ENCODE data around the gene GAK.
"Not testable (repeated sequence)": the region's sequence is repeated elsewhere in the genome, so short reads cannot be mapped to it uniquely, and the experiment has no call there.

Gene GAK

DNA sequence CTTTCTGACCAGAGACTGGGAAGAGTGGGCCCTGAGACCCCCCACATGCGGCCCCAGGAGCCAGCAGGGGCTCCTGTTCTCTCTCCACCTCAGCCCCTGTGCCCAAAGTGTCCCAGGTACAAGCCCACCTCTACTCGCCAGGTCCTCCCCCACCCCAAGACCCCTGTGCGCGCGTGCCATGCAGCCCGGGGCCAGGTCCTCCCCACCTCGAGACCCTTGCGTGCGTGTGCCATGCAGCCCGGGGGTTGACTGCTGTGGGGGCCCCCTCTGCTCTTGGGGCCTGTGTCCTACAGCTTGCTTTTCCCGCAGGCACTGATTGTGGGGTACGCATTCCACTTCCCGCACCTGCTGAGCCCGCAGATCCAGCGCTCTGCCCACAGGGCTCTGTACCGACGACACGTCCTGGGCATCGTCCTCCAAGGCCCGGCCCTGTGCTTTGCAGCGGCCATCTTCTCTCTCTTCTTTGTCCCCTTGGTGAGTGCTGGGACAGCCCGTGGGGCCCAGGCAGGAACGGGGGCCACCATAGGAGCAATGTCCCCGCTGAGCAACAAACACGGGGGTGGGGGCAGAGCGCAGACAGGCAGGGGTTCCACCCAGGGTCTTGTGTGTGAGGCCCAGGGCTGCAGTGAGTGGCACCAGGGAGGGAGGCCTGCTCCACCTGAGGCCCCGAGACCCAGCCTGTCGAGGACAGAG is 20.9 kb upstream of the GAK start:
- no peak for DNase-seq (ENCODE audit: low read depth)

DNA sequence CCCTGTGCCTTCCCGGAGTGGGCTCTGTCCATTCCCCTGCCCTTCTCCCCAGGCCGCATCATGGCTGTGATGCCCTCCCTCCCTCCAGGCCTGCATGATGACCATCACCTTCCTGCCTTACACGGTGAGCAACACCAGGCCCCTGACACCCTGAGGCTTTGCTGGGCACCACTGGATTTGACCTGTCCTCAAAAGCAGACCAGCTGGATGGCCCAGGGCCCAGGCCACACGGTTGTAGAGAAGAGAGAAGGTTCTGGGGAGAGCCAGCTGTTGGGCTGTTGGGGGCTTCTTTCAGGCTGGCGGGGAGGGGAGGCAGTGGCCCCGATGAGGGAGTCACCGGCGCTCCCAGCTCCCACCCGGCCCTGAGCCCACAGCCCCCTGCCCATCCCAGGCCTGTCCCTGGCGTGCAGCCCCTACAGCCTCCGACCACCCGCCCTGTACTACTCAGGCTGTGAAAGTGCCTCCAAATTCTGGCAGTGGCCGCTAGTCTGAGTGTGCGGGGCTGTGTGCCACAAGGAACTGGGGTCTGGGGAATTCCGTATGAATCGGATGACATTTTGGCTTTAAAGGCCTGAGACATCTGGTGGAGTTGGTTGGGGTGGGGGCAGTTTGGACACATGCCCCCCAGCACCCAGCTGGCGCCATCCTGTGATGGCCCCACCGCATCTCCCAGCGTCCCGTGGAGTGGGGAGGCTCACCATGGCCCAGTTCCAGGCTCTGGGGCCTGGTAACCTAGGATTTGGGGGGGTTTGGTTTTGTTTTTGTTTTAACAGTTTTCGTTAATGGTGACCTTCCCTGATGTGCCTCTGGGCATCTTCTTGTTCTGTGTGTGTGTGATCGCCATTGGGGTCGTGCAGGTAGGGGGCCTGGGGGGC is 19.7 kb upstream of the GAK start:
- DNase-seq (ENCODE audit: low read depth) = no peak

DNA sequence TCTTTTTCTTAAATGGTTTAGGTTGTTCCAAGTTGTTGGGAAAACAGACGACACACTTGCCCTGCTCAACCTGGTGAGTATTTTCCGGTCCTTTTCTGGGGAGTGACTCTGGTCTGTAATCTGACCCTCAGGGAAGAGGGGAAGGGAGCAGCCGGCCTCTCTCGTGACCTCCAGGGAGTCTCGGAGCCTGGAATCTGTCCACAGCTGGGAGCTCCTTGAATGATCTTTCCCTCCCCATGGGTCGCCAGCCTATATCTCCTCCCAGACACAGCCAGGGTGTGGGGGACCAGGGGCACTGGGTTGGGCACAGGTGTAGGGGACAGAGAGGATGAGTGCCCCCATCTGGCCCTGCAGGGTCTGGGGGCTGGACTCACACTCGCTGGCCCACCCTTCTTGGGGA is 19.1 kb upstream of the GAK start:
- no peak for DNase-seq (ENCODE audit: low read depth)

DNA sequence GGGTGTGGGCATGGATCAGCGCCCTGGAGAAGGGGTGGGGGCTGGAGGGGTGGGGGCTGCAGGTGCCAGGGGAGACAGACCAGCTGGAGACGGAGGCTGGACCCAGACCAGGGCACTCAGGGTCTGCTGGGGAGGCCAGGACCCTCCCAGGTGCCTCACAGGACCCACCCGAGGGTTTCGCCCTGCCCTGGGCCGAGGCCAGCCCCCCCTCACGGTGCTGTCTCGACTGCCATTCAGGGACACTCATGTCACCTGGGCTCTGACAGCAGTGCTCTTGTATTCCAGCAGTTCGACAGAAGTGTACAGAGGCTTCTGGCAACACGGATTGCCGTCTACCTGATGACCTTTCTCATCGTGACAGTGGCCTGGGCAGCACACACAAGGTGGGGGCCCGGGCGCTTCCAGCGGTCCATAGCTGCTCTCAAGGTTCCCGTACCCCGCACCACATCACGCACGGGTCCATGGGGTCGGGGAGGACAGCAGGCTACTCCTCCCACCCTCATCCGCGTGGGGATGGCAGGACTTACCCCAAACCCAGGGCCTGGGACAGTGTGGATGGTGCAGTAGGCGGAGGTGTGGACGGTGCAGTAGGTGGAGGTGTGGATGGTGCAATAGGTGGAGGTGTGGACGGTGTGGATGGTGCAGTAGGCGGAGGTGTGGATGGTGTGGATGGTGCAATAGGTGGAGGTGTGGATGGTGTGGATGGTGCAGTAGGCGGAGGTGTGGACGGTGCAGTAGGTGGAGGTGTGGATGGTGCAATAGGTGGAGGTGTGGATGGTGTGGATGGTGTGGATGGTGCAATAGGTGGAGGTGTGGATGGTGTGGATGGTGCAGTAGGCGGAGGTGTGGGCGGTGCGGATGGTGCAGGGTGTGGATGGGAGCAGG is 18.3 kb upstream of the GAK start:
- no peak for DNase-seq (ENCODE audit: low read depth)

DNA sequence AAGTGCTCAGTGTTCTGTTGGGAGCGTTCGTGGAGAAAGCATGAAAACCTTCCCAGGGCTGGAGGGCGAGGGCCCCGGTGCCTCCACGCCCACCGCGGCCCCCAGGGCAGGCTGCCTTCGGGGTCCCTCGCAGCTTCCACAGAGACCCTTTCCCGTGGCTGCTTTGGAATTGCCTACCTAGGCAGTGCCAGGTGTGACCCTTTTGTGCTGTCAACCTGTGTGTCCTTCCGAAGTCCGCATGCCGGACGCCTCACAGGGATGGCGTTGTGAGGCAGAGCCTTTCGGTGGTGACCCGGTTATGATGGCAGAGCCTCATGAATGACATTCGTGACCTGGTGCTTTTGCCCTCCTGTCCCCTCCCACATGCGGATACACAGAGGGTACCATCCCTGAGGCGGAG is 17.5 kb upstream of the GAK start:
- no peak for DNase-seq (ENCODE audit: low read depth)

DNA sequence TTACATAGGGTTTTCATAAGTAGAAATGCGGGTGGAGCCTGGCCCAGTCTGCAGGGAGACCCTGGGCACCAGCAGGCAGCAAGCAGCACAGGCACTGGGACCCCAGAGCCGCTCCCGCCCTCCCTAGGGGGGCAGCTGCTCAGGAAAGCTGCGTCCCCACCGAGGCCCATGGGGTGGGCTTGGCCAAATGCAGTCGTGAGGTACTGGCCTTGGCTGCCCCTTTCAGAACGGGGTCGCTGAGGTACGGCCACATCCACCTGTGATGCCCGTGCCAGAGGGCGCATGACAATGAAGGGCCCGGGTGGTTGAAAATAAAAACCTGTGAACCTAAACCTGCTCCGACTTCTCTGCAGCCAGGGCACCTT is 16.8 kb upstream of the GAK start:
- DNase-seq (ENCODE audit: low read depth) = no peak

DNA sequence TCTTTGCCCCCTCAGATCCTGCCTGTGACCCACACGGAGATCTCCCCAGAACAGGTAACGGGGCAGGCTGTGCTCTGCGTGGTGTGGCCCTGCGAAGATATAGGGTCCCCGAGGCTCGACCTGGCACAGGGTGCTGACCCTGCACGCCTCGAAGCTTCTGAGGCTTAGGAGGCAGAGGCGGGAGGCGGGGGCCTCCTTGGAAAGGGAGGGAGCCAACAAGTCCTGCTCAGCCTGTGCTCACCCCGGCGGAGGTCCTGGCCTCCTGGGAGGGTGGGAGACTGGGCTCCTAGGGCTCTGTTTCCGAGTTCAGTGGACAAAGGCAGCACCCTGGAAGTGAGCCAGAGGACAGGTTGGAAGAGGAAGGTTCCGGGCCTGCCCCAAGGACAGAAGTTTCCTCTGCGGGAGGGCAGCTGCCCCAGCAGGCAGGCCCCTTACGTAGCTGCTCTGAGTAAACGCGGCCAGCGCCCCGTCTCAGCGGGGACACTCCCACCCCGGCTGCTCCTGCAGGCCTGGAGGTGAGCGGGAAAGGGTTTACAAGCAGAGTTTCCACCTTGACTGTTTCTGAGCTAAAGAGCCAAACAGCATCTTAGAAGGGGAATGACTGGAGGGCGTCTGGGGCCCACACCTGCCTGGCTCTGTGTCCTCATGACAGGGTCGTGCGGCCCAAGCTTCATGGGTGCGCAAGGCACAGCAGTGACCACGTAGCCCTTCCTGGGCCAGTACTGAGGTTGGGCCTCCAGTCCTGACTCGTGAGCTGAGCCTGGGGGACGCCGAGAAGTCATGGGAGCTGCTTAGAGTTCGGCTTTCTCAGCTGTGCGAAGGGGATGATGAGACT is 16.2 kb upstream of the GAK start:
- no peak for DNase-seq (ENCODE audit: low read depth)

DNA sequence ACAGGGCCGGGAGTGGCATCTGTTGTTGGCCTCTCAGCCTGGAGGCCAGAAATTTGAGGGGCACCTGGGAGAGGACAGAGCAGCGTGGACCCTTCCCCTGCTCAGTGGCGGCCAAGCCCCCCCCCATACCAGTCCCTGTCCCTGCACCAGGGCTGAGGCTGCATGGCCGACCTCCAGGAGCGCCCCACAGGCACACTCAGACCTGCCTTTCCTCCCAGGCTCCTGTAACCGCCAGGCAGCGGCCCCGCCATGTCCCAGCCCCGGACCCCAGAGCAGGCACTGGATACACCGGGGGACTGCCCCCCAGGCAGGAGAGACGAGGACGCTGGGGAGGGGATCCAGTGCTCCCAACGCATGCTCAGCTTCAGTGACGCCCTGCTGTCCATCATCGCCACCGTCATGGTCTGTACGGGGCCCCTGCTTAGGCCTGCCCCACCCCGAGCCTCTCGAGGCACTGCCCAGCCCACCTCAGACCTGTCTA is 15.4 kb upstream of the GAK start:
- DNase-seq (ENCODE audit: low read depth) = no peak

DNA sequence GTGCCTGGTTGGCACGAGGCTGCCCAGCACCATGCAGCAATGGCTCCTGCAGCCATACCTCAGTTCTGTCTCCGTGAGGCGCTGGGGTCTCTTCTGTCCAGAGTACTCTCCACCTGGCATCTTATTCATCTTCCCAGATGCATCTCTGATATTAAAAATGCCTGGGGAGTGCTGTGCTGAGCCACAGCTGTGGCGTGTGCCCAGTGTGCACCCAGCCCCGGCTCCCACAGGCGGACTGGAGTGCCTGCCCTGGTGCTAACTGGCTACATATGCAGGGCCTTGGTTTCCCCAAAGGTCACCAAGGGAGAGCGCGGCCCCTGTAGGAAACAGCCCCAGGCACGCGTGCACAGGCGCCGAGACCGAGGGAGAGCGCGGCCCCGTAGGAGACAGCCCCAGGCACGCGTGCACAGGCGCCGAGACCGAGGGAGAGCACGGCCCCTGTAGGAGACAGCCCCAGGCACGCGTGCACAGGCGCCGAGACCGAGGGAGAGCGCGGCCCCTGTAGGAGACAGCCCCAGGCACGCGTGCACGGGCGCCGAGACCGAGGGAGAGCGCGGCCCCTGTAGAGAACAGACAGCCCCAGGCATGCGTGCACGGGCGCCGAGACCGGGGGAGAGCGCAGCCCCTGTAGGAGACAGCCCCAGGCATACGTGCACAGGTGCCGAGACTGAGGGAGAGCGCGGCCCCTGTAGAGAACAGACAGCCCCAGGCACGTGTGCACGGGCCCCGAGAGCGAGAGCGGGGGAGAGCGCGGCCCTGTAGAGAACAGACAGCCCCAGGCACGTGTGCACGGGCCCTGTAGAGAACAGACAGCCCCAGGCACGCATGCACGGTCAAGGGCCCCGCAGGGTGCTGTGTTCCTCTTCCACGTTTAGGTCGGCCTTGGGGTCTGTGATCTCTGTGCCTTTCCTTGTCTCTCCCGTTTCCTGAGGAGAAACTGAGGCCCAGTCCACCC is 14.7 kb upstream of the GAK start:
- DNase-seq (ENCODE audit: low read depth) = no peak

DNA sequence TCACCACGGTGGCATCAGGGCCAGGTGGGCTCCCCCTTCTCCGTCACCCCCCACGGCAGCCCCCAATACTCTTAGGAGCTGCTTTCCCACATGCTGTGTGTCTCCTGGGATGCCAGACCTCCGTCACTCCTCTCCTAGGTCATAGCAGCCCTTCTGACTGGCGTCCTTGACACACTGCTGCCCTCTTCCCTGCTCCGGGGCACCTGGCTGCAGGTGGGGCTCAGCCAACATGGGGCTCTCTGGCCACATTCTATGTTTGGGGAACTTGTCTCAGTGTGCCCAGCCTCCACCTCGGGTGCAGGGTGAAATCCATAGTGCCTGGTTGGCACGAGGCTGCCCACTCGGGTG is 14.0 kb upstream of the GAK start:
- DNase-seq (ENCODE audit: low read depth) = no peak

DNA sequence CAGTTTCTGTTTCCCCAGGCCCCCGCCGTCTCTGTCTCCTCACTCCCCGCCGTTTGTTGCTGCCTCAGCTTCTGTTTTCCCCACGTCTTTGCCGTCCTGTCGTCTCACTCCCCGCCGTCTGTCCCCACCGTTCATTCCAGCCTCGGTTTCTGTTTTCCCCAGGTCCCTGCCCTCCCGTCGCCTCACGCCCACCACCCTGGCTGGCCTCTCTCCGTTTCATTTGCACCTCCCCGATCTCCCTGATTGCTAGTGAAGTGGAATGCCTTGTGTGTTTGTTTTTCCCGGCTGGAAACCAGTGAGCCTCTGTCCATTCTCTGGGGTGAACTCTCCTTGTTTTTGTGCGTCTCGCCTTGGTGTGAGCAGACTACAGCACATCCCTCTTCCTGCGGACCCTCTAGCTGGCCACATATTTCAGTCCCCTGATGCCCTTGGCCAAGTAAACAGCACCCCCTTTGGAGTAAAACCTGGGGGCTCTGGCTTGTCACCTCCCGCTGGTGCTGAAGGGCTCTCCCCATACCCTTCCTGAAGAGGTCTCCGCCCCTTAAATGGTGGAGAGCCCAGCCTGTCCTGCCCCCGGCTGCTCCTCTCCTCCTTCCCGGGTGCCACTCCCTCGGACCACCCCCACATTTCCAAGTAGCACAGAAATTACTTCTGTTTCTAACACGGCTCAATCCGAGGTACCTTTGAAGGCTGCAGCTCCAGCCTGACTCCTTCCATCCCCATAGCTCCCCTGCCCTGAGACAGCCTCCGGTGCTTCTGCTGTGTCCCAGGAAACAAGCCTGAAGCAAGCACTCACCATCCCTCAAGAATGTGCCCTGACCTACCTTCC is 13.4 kb upstream of the GAK start:
- DNase-seq (ENCODE audit: low read depth) = no peak

DNA sequence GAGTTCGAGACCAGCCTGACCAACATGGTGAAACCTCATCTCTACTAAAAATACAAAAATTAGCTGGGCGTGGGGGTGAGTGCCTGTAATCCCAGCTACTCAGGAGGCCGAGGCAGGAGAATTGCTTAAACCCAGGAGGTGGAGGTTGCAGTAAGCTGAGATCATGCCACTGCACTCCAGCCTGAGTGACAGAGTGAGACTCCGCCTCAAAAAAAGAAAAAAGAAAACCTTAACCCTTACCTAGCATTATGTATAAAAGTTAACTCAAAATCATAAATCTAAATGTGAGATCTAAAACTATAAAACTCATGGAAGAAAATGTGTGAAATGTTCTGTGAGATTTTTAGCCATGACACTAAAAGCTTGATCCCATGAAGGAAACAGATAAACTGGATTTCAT is 7.4 kb upstream of the GAK start:
- not testable (repeated sequence) for DNase-seq (ENCODE audit: low read depth)

DNA sequence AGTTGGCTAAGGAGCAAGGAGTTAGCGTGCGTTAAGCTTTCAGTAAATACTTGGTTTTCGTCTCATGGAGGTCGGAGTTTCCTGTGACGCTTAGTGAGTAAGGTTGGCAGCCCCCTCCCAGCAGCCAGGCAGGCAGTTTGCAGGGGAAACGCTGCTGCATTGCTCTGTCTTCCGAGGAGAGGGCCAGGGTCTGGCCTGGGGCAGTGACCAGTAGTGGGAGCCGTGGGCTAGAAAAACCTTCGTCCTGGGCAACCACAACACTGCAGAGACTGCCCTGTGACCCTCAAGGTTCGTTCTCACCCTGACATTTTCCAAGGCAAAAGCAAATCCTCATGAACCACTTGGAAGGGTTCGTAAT is 576 bp upstream of the GAK start:
- DNase-seq (ENCODE audit: low read depth) = no peak

DNA sequence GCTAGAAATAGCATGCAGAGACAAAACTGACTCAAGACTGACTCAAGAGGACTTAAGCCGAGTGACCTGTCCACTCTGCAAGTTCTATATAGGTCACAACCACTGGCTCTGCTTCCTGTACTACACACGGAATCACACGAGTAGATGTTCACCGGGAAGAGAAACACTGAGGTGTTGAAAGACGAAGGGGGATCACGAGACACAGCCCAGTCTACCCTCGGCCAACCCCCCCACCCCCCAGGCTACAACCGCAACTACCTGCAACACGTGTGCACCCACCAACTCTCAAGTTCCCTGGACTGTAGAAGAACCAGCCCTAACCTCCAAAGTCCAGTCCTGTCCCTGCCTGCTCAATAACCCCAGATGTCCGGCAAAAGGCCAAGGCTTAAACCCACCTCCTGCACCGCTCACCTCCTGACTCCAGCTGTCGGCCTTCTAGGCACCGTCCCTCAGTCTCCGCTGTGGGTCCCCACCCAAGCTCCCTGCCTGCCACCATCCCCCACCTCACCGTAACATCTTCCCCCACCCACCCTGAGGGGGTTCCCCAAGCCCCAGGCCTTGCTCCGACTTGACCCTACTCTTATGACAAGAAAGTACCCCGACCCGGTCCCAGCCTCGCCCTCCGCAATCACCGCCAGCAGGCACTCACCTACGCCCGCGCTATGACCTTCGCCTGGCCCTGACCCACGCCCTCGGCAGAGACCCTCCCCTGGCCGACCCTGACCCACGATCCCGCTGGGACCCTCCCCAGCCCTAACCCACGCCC is 739 bp downstream of the GAK start:
- no peak for DNase-seq (ENCODE audit: low read depth)

DNA sequence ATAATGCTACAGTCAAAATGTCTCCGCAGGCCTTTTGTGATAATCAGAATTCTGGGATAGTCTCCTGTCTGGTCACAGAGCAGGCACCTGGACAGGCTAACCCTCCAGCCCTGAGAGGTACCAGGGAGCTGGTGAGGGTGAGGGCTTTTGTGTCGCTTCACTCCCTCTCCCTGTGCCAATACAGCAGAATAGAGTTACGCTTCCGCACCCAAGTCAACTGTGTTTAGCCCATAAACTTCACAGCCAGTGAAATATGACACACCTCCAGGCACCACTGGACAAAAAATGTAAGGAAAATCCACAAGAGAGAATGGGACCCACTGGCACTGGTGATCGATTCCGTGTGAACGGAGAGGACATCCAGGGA is 1.3 kb downstream of the GAK start:
- DNase-seq (ENCODE audit: low read depth) = no peak

DNA sequence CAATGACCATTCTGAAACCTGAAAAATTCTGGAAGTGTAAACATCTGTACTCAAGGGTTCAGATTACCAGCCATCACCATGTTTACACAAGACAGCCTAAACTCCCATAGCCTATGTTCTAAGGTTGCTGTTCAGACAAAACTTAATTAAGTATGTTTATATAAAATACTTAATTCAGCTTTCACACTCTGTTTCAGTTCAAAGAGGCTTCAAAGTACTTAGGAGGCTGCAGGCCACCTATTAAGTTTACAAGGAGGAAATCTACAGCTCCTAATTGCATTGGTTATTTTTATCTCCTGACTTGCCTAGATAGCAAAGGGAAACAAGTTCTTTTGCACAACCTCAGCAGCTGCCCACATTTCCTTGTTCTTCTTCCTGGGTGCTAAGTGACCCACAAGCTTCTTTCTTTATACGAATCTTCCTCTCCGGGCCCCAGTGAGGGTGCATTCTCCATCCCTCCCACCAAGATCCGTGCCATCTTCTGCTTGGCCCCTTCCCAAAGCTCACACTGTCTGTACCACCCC is 2.0 kb downstream of the GAK start:
- DNase-seq (ENCODE audit: low read depth) = no peak

DNA sequence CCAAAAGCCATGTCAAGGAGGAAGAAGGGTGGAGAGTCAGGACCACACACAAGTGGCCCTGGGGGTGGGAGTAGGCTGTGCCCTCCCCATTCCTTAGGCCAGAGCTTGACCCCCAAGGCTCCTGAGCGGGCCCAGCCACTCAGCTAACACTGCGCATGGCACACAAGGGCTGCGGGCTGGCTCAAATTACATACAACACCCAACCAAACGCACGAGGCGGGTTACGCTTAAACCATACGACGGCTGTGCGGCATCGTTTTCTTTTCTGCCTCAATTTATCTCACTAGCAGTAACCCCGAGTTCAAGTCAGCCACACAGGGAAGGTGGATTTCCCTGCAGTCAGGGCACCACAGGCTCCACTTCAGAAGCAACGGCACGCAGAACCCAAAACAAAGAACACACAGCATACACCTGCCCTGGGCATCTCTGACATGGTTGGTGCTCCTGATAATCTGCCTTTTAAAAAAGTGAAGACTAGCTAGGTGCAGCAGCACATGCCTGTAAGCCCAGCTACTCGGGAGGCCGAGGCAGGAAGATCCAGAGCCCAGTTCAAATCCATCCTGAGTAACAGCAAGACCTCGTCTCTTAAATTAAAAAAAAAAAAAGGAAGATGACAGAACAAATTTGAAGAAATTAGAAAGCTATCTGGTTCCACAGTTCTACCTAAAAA is 2.9 kb downstream of the GAK start:
- DNase-seq (ENCODE audit: low read depth) = no peak

DNA sequence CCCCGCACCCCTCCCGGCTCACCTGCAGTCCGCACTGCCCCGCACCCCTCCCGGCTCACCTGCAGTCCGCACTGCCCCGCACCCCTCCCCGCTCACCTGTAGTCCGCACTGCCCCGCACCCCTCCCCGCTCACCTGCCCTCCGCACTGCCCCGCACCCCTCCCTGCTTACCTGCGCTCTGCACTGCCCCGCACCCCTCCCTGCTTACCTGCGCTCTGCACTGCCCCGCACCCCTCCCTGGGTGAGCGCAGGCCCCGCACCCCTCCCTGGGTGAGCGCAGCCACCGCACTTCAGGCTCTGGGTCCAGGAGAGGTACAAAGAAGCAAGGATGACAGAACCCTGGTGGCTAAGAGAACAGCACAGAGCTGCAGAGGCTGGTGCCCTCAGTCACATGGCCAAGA is 4.5 kb downstream of the GAK start:
- DNase-seq (ENCODE audit: low read depth) = not testable (repeated sequence)
